ENCODE results near the gene DOCK3.

DNA sequence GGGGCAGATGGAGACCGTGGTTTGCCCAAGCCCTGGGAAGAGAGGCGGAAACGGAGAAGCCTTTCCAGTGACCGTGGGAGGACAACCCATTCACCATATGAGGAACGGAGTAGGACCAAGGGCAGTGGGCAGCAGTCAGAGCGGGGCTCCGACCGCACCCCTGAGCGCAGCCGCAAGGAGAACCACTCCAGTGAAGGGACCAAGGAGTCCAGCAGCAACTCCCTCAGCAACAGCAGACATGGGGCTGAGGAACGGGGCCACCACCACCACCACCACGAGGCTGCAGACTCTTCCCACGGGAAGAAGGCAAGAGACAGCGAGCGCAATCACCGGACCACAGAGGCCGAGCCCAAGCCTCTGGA lies 718.4 kb downstream of the DOCK3 start:
- TF ChIP-seq, protein P1, sequence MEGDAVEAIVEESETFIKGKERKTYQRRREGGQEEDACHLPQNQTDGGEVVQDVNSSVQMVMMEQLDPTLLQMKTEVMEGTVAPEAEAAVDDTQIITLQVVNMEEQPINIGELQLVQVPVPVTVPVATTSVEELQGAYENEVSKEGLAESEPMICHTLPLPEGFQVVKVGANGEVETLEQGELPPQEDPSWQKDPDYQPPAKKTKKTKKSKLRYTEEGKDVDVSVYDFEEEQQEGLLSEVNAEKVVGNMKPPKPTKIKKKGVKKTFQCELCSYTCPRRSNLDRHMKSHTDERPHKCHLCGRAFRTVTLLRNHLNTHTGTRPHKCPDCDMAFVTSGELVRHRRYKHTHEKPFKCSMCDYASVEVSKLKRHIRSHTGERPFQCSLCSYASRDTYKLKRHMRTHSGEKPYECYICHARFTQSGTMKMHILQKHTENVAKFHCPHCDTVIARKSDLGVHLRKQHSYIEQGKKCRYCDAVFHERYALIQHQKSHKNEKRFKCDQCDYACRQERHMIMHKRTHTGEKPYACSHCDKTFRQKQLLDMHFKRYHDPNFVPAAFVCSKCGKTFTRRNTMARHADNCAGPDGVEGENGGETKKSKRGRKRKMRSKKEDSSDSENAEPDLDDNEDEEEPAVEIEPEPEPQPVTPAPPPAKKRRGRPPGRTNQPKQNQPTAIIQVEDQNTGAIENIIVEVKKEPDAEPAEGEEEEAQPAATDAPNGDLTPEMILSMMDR (IDR thresholded peaks at IDR 0.05; ENCODE audit: low read length), result no peak
- TF ChIP-seq EZH2 (optimal IDR thresholded peaks at IDR 0.05; ENCODE audit: low read depth, low read length), result no peak
